Measurements from ENCODE around the gene LRR1.

The LRR1 gene

DNA sequence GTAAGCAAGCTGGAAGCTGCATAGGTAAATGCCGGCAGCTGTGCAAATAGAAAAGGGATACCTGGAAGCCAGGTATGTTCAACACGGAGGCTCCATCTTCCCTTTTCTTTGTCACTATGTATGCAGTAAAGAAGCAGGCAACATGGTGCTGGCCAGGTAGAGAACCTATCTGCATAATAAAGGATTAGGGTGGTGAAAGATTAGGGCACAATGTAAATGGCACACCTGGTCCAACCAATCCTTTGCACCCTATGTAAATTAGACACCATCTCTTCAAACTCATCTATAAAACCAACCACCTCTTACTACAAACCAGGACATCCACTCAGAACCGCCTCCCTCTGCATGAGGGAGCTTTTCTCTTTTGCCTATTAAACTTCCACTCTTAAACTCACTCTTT, 44.8 kb upstream of the LRR1 start:
- no peak overlapping the region for H3K4me3 ChIP-seq (ENCODE audit: low read length)
- TF ChIP-seq, protein P1, sequence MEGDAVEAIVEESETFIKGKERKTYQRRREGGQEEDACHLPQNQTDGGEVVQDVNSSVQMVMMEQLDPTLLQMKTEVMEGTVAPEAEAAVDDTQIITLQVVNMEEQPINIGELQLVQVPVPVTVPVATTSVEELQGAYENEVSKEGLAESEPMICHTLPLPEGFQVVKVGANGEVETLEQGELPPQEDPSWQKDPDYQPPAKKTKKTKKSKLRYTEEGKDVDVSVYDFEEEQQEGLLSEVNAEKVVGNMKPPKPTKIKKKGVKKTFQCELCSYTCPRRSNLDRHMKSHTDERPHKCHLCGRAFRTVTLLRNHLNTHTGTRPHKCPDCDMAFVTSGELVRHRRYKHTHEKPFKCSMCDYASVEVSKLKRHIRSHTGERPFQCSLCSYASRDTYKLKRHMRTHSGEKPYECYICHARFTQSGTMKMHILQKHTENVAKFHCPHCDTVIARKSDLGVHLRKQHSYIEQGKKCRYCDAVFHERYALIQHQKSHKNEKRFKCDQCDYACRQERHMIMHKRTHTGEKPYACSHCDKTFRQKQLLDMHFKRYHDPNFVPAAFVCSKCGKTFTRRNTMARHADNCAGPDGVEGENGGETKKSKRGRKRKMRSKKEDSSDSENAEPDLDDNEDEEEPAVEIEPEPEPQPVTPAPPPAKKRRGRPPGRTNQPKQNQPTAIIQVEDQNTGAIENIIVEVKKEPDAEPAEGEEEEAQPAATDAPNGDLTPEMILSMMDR (conservative IDR thresholded peaks at IDR 0.05; ENCODE audit: low read depth, low read length) = no peak
- no peak for DNase-seq (ENCODE audit: low read depth)

DNA sequence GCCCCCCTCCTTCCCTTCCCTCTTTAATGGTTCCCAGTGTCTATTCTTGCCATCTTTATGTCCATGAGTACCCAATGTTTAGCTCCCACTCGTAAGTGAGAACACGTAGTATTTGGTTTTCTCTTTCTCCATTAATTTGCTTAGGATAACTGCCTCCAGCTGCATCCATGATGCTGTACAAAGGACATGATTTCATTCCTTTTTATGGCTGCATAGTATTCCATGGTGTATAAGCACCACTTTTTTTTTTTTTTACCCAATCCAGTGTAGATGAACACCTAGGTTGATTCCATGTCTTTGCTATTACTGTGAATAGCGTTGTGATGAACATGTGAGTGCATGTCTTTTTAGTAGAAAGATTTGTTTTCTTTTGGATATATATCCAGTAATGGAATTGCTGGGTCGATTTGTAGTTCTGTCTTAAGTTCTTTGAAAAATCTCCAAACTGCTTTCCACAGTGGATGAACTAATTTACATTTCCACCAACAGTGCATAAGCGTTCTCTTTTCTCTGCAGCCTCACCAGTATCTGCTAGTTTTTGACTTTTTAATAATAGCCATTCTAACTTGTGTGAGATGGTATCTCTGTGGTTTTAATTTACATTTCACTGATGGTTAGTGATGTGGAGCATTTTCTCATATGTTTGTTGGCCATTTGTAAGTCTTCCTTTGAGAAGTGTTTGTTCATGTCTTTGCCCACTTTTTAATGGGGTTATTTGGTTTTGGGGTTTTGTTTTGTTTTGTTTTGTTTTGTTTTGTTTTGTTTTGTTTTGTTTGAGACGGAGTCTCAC, 38.6 kb upstream of the LRR1 start:
- no peak overlapping the region for H3K4me3 ChIP-seq (ENCODE audit: low read length)
- no peak for DNase-seq (ENCODE audit: low read depth)
- TF ChIP-seq, protein P1 (conservative IDR thresholded peaks at IDR 0.05; ENCODE audit: low read depth, low read length) = no peak

DNA sequence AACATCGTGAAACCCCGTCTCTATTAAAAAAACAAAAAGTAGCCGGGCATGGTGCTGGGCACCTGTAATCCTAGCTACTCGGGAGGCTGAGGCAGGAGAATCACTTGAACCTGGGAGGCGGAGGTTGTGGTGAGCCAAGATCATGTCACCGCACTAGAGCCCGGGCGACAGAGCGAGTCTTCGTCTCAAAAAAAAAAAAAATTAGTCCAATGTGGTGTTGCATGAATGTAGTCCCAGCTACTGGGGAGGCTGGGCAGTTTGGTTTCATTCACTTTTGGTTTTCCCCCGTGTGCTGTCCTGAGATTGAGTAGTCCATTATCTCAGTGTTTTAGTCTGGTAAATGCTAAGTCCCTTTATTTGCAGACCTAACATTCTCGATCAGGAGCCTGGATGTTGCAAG, 32.0 kb upstream of the LRR1 start:
- no peak overlapping the region for H3K4me3 ChIP-seq (ENCODE audit: low read length)
- TF ChIP-seq, protein P1 (conservative IDR thresholded peaks at IDR 0.05; ENCODE audit: low read depth, low read length) = no peak
- no peak for DNase-seq (ENCODE audit: low read depth)

DNA sequence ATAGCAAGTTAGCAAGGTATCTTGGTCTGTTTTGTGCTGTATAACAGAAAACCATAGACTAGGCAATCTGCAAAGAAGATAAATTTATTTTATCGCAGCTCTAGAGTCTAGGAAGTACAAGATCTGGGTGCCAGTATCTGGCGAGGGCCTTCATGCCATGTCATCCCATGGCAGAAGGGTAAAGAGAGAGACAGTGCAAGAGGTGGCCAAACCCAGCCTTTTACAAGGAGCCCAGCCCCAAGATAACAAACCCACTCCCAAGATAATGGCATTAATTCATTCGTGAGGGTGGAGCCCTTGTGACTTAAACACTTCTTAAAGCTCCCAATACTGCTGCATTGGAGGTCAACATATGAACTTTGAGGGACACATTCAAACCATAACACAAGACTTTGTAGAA, 29.5 kb upstream of the LRR1 start:
- H3K4me3 ChIP-seq (ENCODE audit: low read length) = no peak overlapping the region
- no peak for DNase-seq (ENCODE audit: low read depth)
- TF ChIP-seq, protein P1 (conservative IDR thresholded peaks at IDR 0.05; ENCODE audit: low read depth, low read length) = no peak

DNA sequence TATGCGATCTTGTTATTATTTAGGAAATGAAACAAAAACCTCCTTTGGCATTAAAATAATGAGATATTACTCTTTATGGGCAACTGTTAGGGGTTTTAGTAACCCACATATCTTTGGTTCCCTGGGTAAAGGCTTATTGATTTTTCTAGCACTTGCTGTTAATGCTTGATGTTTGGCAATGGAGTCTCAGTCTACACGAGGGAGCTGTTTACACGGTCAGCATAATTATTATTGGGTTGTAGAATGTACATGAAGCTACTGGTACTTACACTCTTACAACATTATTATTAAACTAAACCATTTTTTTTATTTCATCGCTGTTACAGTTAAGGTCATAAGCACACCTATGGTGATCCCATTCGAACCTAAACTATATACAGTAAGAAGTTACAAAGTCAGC, 24.7 kb upstream of the LRR1 start:
- no peak overlapping the region for H3K4me3 ChIP-seq (ENCODE audit: low read length)
- no peak for DNase-seq (ENCODE audit: low read depth)
- TF ChIP-seq, protein P1 (conservative IDR thresholded peaks at IDR 0.05; ENCODE audit: low read depth, low read length) = no peak

DNA sequence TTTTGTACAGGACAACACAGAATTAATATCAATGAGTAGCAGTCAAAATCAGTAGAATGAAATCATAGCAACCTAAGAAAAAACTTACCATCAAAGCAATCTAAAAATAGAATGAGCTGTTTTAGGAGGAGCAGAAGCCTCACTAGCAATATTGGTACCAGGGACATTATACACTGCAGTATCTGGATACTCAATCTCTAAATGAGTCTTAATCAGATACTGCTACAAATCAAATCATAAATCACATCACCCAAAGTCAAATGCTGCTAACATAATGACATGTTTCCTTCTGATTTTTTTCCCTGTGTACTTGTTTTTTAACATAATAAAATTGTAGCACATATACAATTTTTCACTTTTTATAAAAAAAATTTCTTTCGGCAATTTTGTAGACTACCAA, 20.6 kb upstream of the LRR1 start:
- TF ChIP-seq, protein P1 (conservative IDR thresholded peaks at IDR 0.05; ENCODE audit: low read depth, low read length) = no peak
- no peak overlapping the region for H3K4me3 ChIP-seq (ENCODE audit: low read length)
- no peak for DNase-seq (ENCODE audit: low read depth)

DNA sequence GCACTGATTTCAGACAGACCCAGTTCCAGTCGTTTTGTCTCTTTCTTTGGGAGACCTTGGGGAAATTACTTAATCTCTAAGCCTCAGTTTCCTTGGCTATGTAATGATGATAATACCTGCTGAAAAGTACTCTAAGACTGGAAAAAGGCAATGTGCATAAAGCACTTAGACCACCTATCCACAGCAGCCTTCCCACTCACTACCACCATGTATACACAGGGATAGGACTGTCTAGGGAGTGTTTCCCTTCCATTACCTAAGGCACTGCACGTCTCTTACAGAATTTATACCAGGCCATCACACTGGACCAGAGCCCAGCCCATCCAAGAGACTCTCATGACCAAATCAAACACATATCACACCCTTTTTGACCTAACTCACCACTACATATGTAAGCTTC, 18.9 kb upstream of the LRR1 start:
- H3K4me3 ChIP-seq (ENCODE audit: low read length) = no peak overlapping the region
- DNase-seq (ENCODE audit: low read depth) = no peak
- TF ChIP-seq, protein P1 (conservative IDR thresholded peaks at IDR 0.05; ENCODE audit: low read depth, low read length) = no peak
